Lower lobe of right lung (tissue), 2 donors: ENCODE measurements around the gene BAZ2B. TPM values are rescaled to one million over a fixed set of nuclear protein-coding genes. Genes with fewer than 3 reads are reported as not detected.
"Not testable (repeated sequence)": the region's sequence is repeated elsewhere in the genome, so short reads cannot be mapped to it uniquely, and the experiment has no call there.

Experiments used
- ATAC-seq, 2 donors: fragments of 200-7000 bp; cut with Tn5 transposase; one replicate each; pipeline ENCODE4 v1.9.1; 2020 to 2022; ENCODE audit warnings: mild to moderate bottlenecking in 2 of 2, moderate library complexity in 2 of 2
- DNase-seq: peaks from one replicate; pipeline ENCODE4 v3.0.0-alpha.2; 2020
- H3K27ac ChIP-seq: fragments of 200-600 bp; one replicate; pipeline ENCODE4 v1.8.0; 2022
- H3K27me3 ChIP-seq: fragments of 200-600 bp; one replicate; pipeline ENCODE4 v1.8.0; 2022; ENCODE audit warnings: low read depth
- H3K36me3 ChIP-seq: fragments of 200-600 bp; one replicate; pipeline ENCODE4 v1.8.0; 2022; ENCODE audit warnings: mild to moderate bottlenecking
- H3K4me1 ChIP-seq: fragments of 200-600 bp; one replicate; pipeline ENCODE4 v1.8.0; 2022
- H3K4me3 ChIP-seq: fragments of 200-600 bp; one replicate; pipeline ENCODE4 v1.8.0; 2022; ENCODE audit warnings: mild to moderate bottlenecking
- H3K9me3 ChIP-seq: fragments of 200-600 bp; one replicate; pipeline ENCODE4 v1.8.0; 2022
- intact Hi-C: fragments of 100-400 bp; cut with DNase I; formaldehyde crosslinking; loops from one replicate; pipeline ENCODE4 v1.11.0; 2022
- total RNA-seq: library from RNA; stranded (reverse); fragmentation: NEBNext Ultra II Directional; extraction: Animal tissue kit (Norgen Biotek cat#: 25700); gene quantifications from one replicate; pipeline ENCODE4 v1.2.1, GENCODE V29; 2021
- TF ChIP-seq, protein P1 (sequence below): fragments of 200-600 bp; IDR thresholded peaks from one replicate; pipeline ENCODE4 v1.8.0; 2022; ENCODE audit warnings: antibody characterized with exemption, mild to moderate bottlenecking
- donor health status: DM: no; HTN: yes; CAD: no; lungs with severe emphysema.

Gene BAZ2B
- total RNA-seq, 1 donor from 2014 or later: 97.4 TPM

DNA sequence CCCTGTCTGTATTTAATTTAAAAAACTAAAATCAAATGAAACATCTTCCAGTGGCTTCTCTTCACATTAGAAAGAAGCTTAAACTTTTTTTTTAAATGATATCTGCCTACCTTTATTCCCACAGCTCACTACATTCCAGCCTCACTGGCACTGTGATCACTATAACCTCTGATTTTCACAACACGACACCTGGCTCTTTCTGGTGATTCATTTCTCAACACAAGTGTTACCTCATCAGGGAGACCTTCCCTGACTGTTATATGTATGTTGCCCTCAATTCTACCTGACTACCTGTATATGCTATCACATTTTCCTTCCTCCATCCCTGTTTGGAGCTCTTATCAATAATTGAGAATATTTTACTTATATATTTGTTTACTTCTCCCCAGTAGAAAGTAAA, 76.6 kb downstream of the BAZ2B start:
- Histone ChIP-seq H3K9me3 (peaks cover 11% of the 10 kb centered on the region), H3K27me3 (no peaks in the 10 kb centered on the region), H3K4me1 (no peaks in the 10 kb centered on the region), H3K27ac (no peak overlapping the region), H3K36me3 (peaks cover 12% of the 10 kb centered on the region), H3K4me3 (no peak overlapping the region)
- no peak for ATAC-seq
- TF ChIP-seq, protein P1, sequence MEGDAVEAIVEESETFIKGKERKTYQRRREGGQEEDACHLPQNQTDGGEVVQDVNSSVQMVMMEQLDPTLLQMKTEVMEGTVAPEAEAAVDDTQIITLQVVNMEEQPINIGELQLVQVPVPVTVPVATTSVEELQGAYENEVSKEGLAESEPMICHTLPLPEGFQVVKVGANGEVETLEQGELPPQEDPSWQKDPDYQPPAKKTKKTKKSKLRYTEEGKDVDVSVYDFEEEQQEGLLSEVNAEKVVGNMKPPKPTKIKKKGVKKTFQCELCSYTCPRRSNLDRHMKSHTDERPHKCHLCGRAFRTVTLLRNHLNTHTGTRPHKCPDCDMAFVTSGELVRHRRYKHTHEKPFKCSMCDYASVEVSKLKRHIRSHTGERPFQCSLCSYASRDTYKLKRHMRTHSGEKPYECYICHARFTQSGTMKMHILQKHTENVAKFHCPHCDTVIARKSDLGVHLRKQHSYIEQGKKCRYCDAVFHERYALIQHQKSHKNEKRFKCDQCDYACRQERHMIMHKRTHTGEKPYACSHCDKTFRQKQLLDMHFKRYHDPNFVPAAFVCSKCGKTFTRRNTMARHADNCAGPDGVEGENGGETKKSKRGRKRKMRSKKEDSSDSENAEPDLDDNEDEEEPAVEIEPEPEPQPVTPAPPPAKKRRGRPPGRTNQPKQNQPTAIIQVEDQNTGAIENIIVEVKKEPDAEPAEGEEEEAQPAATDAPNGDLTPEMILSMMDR: no peak
- DNase-seq: no peak
- intact Hi-C loops: no loop called here

DNA sequence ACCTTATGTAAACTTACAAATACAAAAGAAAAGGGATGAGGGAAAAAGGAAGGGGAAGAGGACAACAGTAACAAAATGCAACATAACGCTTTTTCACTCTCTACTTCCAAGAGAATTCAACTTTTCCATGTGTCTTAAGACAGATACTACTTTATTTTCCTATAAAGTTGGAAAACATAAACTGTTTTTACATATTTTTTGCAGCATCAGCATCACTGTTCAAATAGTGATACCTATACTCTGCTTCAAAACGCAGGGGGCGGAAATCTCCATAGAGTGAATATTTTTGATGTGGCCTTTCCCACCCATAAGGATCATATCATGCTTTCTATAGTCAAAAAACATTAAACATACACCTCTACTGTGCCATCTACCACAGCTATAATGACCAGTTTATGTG, 77.5 kb downstream of the BAZ2B start:
- intact Hi-C loops: no loop called here
- no peak for ATAC-seq
- H3K4me3 ChIP-seq: no peak overlapping the region

DNA sequence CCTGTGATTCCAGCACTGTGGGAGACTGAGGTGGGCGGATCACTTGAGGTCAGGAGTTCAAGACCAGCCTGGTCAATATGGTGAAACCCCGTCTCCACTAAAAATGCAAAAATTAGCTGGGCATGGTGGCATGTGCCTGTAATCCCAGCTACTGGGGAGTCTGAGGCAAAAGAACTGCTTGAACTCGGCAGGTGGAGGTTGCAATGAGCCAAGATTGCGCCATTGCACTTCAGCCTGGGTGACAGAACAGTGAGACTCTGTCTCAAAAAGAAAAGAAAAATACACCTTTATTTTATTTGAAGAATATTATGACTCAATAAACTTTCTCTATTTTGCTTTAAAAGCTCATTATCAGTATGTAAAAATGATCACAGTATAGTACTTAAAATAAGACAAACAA, 81.1 kb downstream of the BAZ2B start:
- intact Hi-C loops, H3K36me3 ChIP-seq, ATAC-seq, H3K27me3 ChIP-seq, DNase-seq, H3K4me3 ChIP-seq, H3K4me1 ChIP-seq, H3K9me3 ChIP-seq, H3K27ac ChIP-seq: not testable (repeated sequence)

More for the DNA sequence above, 77.5 kb downstream of the BAZ2B start:
- no peak for DNase-seq
- H3K9me3 ChIP-seq: peaks cover 11% of the 10 kb centered on the region
- peaks cover 12% of the 10 kb centered on the region for H3K36me3 ChIP-seq
- H3K4me1 ChIP-seq: no peaks in the 10 kb centered on the region
- H3K27me3 ChIP-seq: no peaks in the 10 kb centered on the region
- no peak overlapping the region for H3K27ac ChIP-seq
- TF ChIP-seq, protein P1: no peak

DNA sequence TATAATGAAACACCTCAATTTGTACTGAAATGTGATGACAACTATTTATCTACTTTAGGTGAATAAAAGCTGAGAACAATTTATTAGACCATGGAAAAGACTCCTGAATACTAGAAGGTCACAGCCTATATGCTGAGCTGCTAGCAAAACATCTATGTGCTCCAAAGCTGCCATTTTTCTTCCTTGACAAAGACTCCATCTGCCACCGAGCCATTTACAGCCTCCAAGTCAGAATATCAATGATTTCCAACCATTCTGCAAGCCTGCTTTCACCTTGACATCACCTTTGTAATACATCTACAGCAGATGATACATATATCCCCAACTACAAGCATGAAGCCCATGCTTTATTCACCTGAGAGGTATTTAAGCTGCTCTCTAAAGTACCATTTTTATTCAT, 84.9 kb downstream of the BAZ2B start:
- Histone ChIP-seq H3K4me1 (no peaks in the 10 kb centered on the region), H3K27me3 (no peaks in the 10 kb centered on the region), H3K4me3 (no peak overlapping the region), H3K27ac (no peak overlapping the region), H3K9me3 (no peaks in the 10 kb centered on the region), H3K36me3 (peaks cover 4% of the 10 kb centered on the region)
- intact Hi-C loops: no loop called here
- TF ChIP-seq, protein P1: no peak
- DNase-seq (no peak), ATAC-seq (no peak)

DNA sequence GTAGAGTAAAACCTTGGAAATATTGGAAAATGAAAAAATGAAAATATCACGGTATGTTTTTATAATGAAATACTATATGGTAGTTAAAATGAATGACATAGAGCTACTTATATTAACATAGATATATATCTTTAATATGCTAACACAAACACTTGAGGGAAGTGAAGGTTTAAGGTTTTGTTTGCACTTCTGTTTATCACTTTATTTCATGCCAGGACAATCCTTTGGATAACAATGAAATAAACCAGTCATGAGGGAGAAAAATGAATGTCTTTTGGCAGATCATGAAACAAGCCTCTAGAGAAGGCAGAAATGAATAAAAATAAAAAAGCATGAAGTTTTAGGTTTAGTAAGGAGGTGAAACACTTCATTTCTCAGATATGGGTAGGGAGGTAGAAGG, 89.9 kb downstream of the BAZ2B start:
- Histone ChIP-seq H3K4me3 (no peak overlapping the region), H3K9me3 (no peaks in the 10 kb centered on the region), H3K27ac (no peak overlapping the region), H3K36me3 (peaks cover 4% of the 10 kb centered on the region), H3K27me3 (no peaks in the 10 kb centered on the region), H3K4me1 (no peaks in the 10 kb centered on the region)
- TF ChIP-seq, protein P1: no peak
- DNase-seq (no peak), ATAC-seq (no peak)
- intact Hi-C loops: no loop called here

DNA sequence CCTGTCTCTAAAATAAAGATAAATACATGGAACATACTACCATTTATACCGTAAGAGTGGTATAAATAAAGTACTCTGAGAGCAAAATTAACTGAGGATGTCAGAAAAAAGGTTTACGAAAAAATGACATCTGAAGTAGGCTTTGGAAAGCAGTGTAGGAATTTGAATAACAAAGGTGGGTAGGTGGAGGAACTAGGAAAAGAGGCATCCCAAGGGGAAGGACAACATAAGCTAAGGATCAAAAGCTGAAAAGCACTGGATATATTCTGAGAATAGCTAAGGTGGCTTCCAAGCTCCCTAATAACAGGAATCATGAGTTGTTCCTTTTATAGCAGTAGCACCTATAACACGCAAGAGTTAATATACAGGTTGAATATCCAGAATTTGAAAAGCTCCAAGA, 91.3 kb downstream of the BAZ2B start:
- Histone ChIP-seq H3K9me3 (no peaks in the 10 kb centered on the region), H3K4me3 (no peak overlapping the region), H3K4me1 (no peaks in the 10 kb centered on the region), H3K27ac (no peak overlapping the region), H3K36me3 (peaks cover 4% of the 10 kb centered on the region), H3K27me3 (no peaks in the 10 kb centered on the region)
- intact Hi-C loops: no loop called here
- DNase-seq: no peak
- TF ChIP-seq, protein P1: no peak
- ATAC-seq: no peak
